Fibroblast of the aortic adventitia (primary cell): ENCODE results near the gene TENT4A. TPM values are rescaled to one million over a fixed set of nuclear protein-coding genes. Genes with fewer than 3 reads are reported as not detected.

ENCODE experiments used
- DNase-seq: peaks from one replicate; pipeline ENCODE4 v3.0.0-alpha.2; 2010; ENCODE audit warnings: low read depth
- H3K4me3 ChIP-seq: 2 replicates; pipeline ENCODE4 v1.5.1; 2011; ENCODE audit warnings: low read depth, mild to moderate bottlenecking, control low read depth, low read length, moderate library complexity
- total RNA-seq: library from RNA; depleted of rRNA; stranded (reverse); fragments of >200 nt; gene quantifications from 2 replicates; pipeline ENCODE4 v1.2.3, GENCODE V29; 2012; ENCODE audit warnings: low replicate concordance
- TF ChIP-seq, protein P1 (sequence below): IDR thresholded peaks from 2 replicates; pipeline ENCODE4 v1.5.1; 2011; ENCODE audit warnings: mild to moderate bottlenecking, low read length, control low read depth, inconsistent platforms; ENCODE audit not compliant: insufficient read depth

The TENT4A gene
- total RNA-seq, 1 donor = 21.4 TPM

- no peak for DNase-seq
- peak overlapping the region; percentile 80 for H3K4me3 ChIP-seq
- TF ChIP-seq, protein P1, sequence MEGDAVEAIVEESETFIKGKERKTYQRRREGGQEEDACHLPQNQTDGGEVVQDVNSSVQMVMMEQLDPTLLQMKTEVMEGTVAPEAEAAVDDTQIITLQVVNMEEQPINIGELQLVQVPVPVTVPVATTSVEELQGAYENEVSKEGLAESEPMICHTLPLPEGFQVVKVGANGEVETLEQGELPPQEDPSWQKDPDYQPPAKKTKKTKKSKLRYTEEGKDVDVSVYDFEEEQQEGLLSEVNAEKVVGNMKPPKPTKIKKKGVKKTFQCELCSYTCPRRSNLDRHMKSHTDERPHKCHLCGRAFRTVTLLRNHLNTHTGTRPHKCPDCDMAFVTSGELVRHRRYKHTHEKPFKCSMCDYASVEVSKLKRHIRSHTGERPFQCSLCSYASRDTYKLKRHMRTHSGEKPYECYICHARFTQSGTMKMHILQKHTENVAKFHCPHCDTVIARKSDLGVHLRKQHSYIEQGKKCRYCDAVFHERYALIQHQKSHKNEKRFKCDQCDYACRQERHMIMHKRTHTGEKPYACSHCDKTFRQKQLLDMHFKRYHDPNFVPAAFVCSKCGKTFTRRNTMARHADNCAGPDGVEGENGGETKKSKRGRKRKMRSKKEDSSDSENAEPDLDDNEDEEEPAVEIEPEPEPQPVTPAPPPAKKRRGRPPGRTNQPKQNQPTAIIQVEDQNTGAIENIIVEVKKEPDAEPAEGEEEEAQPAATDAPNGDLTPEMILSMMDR = no peak
These were observed 3.5 kb downstream of the TENT4A start for GRCh38 chr5:6716629-6717149.

DNA sequence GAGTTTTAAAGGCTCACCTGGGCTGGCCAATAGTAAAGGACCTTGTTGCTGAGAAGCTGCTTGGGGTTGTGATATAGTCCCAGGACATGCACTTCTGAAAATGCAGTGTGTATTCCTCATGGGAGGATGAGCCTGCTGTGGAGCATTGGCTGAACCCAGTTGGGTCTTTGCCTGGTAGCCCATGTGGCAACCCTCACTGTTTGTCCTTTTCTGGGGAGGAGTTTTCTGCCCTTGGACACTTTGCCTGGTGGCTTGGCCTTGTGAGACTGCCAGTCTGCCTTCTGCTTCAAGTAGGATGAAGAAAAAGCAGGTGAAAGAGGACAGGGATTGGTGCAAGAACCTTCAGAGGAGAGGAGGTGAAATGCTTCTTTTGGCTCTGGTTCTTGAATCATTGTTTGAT is 4.0 kb downstream of the TENT4A start:
- TF ChIP-seq, protein P1 = no peak
- no peak for DNase-seq

GRCh38 chr5:6717687-6718086 is 4.5 kb downstream of the TENT4A start:
- TF ChIP-seq, protein P1 = no peak
- DNase-seq = no peak
- H3K4me3 ChIP-seq = peak overlapping the region; percentile 13

More for the DNA sequence above, 4.0 kb downstream of the TENT4A start:
- H3K4me3 ChIP-seq = peak overlapping the region; percentile 11

DNA sequence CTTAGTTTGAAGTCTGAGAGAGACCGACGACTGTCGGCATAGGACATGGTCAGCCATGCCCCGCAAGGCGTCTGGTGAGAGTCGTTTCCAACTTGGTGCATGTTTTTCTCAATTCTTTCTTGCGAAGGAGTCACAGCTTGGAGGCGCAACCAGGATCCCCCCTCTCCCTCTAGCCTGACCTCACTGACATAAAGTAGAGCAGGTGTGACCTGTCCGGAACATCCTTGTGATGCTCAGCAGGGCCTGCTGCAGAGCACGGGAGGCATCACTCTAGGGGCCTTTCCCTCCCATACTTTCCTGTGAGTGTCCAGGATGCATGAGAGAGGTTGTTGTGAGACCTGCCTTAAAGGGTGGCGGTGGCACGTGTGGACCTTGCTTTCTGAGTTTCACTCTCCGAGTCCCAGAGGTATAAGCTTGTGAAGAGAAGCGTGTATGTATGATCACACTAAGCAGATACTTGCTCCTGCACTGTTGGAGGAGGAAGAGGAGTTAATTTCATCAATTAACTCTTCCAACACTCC is 5.0 kb downstream of the TENT4A start:
- H3K4me3 ChIP-seq = peak overlapping the region; percentile 22
- TF ChIP-seq, protein P1 = no peak
- DNase-seq = no peak

DNA sequence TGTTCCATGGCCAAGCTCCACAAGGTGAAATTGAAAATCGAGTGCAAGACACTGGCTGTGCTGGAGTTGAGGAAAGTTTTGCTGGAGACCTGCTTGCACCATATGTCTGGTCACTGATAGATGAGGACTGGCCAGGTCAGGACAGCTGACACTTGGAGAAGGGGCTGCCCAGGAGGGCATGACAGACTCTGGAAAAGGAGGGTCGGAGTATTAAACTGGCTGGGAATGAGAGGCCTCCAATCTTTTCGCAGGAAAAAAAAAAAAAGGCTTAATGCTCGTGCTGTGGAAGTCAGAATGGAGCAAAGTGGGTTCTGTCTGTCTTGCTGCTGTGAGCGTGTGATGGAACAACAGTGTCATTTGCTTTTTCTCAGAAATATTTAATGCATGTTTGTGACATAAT is 5.5 kb downstream of the TENT4A start:
- no peak overlapping the region for H3K4me3 ChIP-seq
- TF ChIP-seq, protein P1 = no peak
- DNase-seq = no peak

DNA sequence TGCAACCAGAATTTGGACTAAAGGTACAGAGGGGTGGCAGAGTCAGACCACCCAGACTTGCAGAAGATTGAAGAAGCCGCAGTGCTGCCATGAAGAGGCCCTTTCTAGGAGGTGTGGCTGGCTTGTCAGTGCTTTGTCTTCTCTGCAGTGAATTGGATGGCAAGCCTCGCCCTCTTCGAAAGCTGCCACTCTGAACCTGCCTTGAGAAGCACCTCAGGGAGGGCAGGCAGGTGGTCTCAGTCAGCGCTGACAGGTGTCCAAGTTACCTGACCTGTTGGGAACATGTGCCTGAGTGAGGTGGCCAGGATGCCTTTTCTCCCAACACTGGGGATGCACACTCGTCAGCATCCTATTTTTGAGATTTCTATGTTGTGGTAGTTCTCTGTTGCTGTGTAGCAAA is 6.2 kb downstream of the TENT4A start:
- TF ChIP-seq, protein P1 = no peak
- no peak overlapping the region for H3K4me3 ChIP-seq

More for the DNA sequence above, 6.2 kb downstream of the TENT4A start:
- no peak for DNase-seq
